Bone marrow (tissue), 2 donors: ENCODE data around the gene CDK19.
"Not testable (repeated sequence)": the region's sequence is repeated elsewhere in the genome, so short reads cannot be mapped to it uniquely, and the experiment has no call there.

Source experiments
- DNase-seq, 2 donors: peaks; one replicate each; lab custom pipeline; 2025; lab: John Stamatoyannopoulos, UW

The CDK19 gene

DNA sequence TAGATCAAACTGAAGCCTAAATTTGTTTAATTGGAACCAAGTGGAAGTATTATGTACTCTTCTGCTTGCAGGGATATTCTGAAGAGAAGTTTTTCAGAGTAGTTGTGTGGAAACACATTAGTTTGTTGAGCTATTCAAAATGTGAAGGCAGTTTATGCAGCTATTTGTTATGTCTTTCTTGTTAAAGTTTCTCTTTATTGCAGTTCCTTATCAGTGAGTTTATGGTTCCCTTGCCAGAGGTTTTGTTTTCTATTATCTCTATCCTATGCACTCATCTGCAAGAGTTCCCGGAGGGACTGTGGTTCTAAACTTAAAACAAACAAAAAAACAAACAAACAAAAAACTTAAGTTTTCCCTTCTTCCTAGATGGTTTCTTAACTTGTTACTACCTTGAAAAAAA is 195.2 kb downstream of the CDK19 start:
- DNase-seq, result no peak

DNA sequence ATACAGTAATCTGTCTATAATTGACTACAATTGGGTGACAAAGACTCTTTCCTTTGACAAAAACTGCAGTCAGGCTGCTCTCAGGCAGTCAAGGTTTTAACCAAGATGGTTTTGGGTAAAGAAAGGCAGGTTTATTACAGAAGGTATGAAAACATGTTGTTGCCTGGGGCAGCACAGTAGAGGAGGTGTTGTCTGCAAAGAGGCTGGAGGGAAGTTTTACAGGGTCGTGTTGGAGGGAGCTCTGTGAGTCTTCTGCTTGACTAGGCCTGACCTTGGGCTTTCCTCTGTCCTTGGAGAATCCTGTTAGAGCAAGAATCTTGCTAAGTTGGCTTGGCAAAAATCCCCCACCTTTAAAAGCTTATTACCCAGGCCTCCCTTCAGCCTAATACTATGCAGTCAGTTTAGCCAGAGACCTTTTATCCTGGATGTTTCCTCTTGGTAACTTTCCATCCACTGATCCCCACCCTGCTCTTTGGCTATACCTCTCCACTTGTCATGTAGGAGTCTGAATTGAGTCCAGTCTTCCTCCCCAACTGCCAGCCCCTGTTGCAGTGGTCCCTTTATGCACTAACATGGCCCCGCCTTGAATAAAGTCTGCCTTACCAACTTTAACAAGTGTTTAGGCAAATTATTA is 195.9 kb downstream of the CDK19 start:
- DNase-seq, result no peak

DNA sequence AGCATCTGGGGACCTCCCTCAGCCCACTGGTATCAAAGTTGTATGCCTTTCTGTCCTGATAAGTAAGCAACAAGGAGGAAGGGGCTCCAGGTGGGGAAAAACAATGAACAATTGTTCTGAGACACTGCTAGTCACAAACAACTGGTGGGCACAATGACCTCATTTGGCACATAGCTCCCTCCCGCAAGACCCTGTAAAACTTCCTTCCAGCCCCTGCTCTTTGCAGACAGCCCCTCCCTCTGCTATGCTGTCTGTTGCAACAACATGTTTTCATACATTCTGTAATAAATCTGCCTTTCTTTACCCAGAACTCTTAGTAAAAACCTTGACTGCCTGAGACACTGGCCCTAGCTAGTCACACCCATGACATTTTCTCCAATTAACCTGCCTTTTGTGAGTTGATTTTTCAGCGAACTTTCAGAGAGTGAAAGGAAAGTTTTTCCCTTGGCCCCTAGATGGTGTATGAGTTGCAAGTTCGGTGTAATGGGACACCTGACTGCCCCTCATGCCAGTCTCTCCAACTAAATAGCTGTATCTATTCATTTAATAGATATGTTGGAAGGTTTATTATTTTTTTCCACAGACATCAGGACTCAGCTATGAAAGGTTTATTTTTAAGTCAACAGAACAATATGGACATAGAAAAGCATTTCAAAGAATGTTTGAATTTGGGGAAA is 196.5 kb downstream of the CDK19 start:
- DNase-seq, result peak in 1 of 2 donors; percentile 17

GRCh38 chr6:110617057-110617456 is 198.2 kb downstream of the CDK19 start:
- peak in 1 of 2 donors; percentile 15 for DNase-seq

- DNase-seq, result no peak
These were observed 199.5 kb downstream of the CDK19 start for GRCh38 chr6:110615722-110616121.

GRCh38 chr6:110614586-110614985 is 200.7 kb downstream of the CDK19 start:
- no peak for DNase-seq

GRCh38 chr6:110614106-110614505 is 201.2 kb downstream of the CDK19 start:
- no peak for DNase-seq

DNA sequence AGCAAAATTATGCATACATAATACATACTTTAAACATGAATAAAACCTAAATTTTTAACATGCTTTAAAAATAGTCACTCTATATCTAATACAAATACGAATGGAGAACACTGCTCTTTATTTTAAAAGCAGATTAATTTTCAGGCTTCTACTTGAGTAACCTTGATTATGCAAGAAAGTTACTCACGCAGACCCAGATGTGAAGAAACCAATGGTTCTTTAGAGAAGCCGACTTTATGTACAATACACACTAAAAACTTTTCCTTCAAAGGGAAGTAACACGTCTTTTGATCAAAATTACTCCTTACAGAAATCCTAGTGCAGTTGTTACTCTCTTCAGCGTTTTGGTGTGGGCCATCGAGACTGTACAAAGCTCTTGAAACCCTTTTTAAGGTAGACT is 201.9 kb downstream of the CDK19 start:
- DNase-seq, result no peak

DNA sequence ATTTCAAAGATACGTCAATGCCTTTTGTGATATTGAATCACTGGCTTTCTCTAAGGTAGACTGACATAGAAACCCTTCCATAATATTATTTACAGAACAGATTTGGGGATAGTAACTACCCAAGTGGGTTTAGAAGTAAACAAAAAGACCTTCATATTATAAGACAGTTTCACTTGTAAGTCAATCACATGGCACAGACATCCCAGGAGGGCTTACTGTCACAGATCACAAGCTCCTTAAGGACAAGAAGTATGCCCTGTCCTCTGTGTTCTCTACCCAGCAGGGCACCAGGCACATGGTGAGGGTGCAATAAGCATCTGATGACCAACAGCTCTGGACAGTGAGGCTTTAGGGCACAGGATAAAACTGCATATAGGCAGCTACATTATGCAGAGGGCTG is 203.0 kb downstream of the CDK19 start:
- no peak for DNase-seq

GRCh38 chr6:110609101-110609500 is 206.2 kb downstream of the CDK19 start:
- DNase-seq, result no peak

- DNase-seq, result no peak
These were observed 207.1 kb downstream of the CDK19 start for GRCh38 chr6:110608151-110608550.

DNA sequence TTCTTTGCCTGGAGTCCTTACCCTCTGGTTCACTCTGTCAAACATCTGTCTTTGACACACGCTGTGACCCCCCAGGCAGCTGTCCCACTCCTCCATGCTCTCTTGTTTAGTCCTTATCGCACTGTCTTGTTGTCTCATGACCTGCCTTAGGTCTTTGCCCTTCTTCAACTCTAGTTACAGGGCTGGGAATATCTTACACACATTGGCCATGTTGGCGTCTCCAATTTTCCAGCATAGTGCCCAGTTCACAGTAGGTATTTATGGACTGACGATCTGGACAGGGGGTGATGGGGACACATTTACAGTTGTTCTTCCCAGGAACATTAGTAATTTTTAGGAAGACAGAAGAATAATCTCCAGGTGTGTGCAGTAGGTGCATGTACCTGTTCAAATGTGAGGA is 209.1 kb downstream of the CDK19 start:
- DNase-seq, result no peak

DNA sequence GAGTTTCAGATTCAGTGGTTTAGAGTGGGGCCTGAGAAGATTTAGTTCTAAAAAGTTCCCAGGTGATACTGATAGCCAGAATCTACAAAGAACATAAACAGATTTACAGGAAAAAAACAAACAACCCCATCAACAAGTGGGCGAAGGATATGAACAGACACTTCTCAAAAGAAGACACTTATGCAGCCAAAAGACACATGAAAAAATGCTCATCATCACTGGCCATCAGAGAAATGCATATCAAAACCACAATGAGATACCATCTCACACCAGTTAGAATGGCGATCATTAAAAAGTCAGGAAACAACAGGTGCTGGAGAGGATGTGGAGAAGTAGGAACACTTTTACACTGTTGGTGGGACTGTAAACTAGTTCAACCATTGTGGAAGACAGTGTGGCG is 214.6 kb downstream of the CDK19 start:
- not testable (repeated sequence) for DNase-seq

GRCh38 chr6:110597761-110598160 is 217.5 kb downstream of the CDK19 start:
- no peak for DNase-seq

DNA sequence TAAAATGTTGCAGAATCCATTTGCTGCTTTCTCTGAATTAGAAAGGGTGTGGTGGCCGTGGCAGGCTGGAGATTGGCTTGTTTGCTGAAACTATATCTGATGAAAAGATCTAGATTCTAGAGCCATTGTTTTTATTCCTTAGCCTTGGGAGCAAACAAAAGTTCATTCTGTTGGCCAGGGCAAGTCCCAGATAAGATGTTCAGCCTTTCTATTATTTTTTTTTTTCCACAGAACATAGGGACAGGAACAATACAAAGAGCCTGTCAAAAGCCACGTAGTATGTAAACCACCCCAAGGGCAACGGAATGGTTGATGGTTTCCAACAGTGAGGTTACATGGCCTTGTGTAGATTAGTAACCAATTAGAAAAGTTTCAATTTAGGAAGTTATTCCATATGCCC is 218.9 kb downstream of the CDK19 start:
- no peak for DNase-seq

DNA sequence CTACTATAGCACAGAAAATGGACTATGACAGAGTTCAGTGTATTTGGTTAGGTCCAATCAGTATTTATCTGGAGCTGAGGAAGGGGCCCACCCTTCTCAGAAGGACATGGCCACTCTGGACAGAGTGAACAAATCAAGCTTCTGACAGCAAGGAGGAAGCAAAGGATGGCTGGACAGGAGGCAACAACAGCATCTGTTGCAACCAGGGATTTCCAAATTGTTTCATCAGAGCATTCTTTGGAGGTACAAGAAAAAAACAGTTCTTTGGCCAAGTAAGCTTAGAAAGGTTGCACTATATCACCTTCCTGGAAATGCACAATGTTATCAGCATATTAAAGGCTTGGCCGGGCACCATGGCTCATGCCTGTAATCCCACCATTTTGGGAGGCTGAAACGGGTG is 220.2 kb downstream of the CDK19 start:
- no peak for DNase-seq

GRCh38 chr6:110593637-110594036 is 221.6 kb downstream of the CDK19 start:
- DNase-seq, result no peak

GRCh38 chr6:110592765-110593164 is 222.5 kb downstream of the CDK19 start:
- DNase-seq, result no peak

DNA sequence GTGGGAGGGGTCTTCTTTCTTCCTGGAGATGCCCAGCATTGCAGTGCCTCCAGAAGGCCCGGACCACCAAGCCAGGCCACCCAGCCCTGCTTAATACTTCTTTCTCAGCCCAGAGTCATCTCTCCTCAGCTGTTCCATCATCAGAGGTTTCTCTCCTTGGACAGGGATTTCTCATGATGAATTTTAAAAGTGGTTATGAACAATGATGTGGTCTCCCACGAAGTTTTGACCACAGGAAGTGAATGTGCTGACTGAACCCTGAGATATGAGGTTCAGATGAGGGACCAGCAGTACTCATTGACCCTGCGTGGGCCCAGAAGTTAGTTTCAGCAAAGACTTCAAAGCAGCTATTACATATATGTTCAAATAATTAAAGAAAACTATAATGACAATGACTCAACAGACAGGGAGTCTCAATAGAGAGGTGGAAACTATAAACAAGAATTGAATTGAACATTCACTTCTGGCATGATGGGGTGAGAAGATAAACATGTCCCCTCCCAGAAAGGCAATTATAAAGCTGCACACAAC is 224.4 kb downstream of the CDK19 start:
- DNase-seq, result no peak

DNA sequence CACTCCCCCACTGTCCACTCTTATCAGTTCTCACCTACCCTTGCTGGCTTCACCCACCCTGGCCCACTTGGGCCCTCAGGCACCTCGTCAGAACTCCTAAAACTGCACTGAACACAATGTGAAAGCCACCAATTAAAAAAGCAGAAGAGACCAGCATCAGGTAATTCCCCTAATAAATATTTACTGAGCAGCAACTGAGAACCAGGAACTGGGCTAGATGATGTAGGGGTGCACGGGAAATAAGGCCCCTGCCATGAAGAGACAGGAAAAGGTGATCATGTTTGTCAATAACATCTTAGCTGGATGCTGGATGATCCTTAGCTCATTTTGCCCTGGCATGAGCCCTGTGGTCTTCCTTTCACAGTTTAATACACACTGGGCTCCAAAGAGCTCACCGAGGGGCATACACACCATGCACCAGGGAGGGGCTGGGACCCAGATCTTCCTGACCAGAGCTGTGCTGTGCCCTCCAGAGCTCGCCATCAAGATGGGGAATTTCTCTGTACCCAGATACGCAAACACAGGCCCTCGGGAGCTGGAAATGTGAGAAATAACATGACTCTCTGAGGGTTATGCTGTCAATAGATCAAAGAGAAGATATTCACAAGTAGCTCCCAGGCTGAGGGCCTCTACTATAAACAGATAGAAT is 225.3 kb downstream of the CDK19 start:
- no peak for DNase-seq

DNA sequence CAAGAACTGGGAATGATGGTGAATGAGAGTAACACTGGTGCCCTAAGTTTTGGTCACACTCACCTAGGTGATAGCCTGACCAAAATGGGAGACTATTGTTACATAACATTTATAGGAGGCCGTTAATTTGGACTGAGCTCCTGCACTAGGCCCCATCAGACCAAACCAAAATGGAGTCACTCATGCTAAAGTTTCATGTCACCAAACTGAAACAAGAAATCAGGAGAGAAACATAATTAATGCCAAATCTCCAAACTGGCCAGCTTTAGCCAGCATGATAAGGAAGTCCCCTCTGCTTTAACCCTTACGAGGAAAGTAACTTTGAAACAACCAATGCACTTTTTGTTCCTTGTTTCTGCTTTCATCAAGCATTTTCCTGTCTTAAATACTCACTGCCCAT is 227.9 kb downstream of the CDK19 start:
- no peak for DNase-seq

DNA sequence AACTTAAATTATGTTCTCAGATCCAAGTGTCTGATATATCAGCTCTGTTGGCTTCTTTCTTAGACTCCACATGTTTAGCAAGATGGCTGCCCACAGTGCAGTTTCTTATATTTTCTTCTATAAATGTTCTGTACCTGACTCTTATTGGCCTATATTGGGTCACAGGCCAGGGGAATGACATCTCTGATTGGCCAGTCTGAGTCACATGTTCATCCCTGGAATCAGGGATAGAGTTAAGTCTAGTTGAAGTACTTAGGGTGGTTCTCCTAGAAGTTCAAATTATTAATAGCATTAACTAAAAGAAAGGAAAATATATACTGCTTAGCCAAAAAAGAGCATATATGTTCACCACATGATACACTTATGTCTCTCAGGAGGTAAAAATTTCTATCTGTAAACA is 233.6 kb downstream of the CDK19 start:
- no peak for DNase-seq

DNA sequence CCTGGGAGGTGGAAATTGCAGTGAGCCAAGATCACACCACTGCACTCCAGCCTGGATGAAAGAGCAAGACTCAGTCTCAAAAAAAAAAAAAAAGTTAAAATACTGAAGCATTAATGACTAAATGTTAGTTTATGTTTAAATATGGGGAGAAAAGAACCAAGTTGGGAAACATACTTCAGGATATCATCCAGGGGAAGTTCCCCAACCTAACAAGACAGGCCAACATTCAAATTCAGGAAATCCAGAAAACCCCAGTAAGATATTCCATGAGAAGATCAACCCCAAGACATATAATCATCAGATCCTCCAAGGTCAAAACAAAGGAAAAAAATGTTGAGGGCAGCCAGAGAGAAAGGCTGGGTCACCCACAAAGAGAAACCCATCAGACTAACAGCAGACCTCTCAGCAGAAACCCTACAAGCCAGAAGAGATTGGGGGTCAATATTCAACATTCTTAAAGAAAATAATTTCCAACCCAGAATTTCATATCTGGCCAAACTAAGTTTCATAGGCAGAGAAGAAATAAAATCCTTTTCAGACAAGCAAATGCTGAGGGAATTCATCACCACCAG is 237.6 kb downstream of the CDK19 start:
- not testable (repeated sequence) for DNase-seq
